Right renal cortex interstitium (tissue), 3 donors: ENCODE data around the gene CPNE8. TPM values are rescaled to one million over a fixed set of nuclear protein-coding genes. Genes with fewer than 3 reads are reported as not detected.

Experiments
- DNase-seq, 3 donors: peaks; one replicate each; pipeline ENCODE4 v3.0.0-alpha.2; 2013; ENCODE audit warnings: low read depth in 3 of 3, low spot score in 2 of 3
- polyA plus RNA-seq, 3 donors: library from polyadenylated mRNA; unstranded; fragments of 120-200 nt; gene quantifications; one replicate each; pipeline ENCODE4 v1.2.1, GENCODE V29; 2013; ENCODE audit not compliant: insufficient read length in 3 of 3

Gene CPNE8
- polyA plus RNA-seq, 3 donors: 11.1 to 14.1 (median 13.7) TPM

- DNase-seq: no peak
Measured at GRCh38 chr12:38653650-38654049, 251.7 kb downstream of the CPNE8 start.

GRCh38 chr12:38648813-38649212 is 256.6 kb downstream of the CPNE8 start:
- DNase-seq: no peak

- no peak for DNase-seq
Measured at GRCh38 chr12:38646146-38646545, 259.2 kb downstream of the CPNE8 start.

GRCh38 chr12:38639625-38640024 is 265.8 kb downstream of the CPNE8 start:
- DNase-seq: no peak

- DNase-seq: no peak
Measured at GRCh38 chr12:38638401-38638800, 267.0 kb downstream of the CPNE8 start.

- DNase-seq: peak in 1 of 3 donors; percentile 10
Measured at GRCh38 chr12:38633511-38633910, 271.9 kb downstream of the CPNE8 start.

- no peak for DNase-seq
Measured at GRCh38 chr12:38629064-38629463, 276.3 kb downstream of the CPNE8 start.

GRCh38 chr12:38628288-38628687 is 277.1 kb downstream of the CPNE8 start:
- no peak for DNase-seq

GRCh38 chr12:38625306-38625705 is 280.1 kb downstream of the CPNE8 start:
- no peak for DNase-seq

- no peak for DNase-seq
Measured at GRCh38 chr12:38614171-38614570, 291.2 kb downstream of the CPNE8 start.

- no peak for DNase-seq
Measured at GRCh38 chr12:38610808-38611350, 294.5 kb downstream of the CPNE8 start.

- DNase-seq: no peak
Measured at GRCh38 chr12:38607295-38607694, 298.1 kb downstream of the CPNE8 start.
